ENCODE results near the gene TWNK.

The TWNK gene

GRCh38 chr10:100976906-100977305 is 10.4 kb upstream of the TWNK start:
- no peak overlapping the region for H3K4me3 ChIP-seq (ENCODE audit: low read length)
- no peak for DNase-seq (ENCODE audit: low read depth)
- no peak for TF ChIP-seq CTCF (conservative IDR thresholded peaks at IDR 0.05; ENCODE audit: low read length)

- DNase-seq (ENCODE audit: low read depth), result no peak
- TF ChIP-seq CTCF (conservative IDR thresholded peaks at IDR 0.05; ENCODE audit: low read length), result no peak
Measured at GRCh38 chr10:100977436-100977835, 9.9 kb upstream of the TWNK start.

GRCh38 chr10:100978121-100978900 is 9.0 kb upstream of the TWNK start:
- H3K4me3 ChIP-seq (ENCODE audit: low read length), result no peak overlapping the region
- DNase-seq (ENCODE audit: low read depth), result no peak
- no peak for TF ChIP-seq CTCF (conservative IDR thresholded peaks at IDR 0.05; ENCODE audit: low read length)

More at GRCh38 chr10:100977436-100977835, 9.9 kb upstream of the TWNK start:
- no peak overlapping the region for H3K4me3 ChIP-seq (ENCODE audit: low read length)

- H3K4me3 ChIP-seq (ENCODE audit: low read length), result no peak overlapping the region
- no peak for TF ChIP-seq CTCF (conservative IDR thresholded peaks at IDR 0.05; ENCODE audit: low read length)
- no peak for DNase-seq (ENCODE audit: low read depth)
Measured at GRCh38 chr10:100978901-100979195, 8.5 kb upstream of the TWNK start.

GRCh38 chr10:100979791-100980272 is 7.5 kb upstream of the TWNK start:
- no peak for TF ChIP-seq CTCF (conservative IDR thresholded peaks at IDR 0.05; ENCODE audit: low read length)
- no peak overlapping the region for H3K4me3 ChIP-seq (ENCODE audit: low read length)
- no peak for DNase-seq (ENCODE audit: low read depth)

GRCh38 chr10:100980311-100980710 is 7.0 kb upstream of the TWNK start:
- H3K4me3 ChIP-seq (ENCODE audit: low read length), result no peak overlapping the region
- no peak for DNase-seq (ENCODE audit: low read depth)
- TF ChIP-seq CTCF (conservative IDR thresholded peaks at IDR 0.05; ENCODE audit: low read length), result no peak

GRCh38 chr10:100980711-100981110 is 6.6 kb upstream of the TWNK start:
- no peak overlapping the region for H3K4me3 ChIP-seq (ENCODE audit: low read length)

More at GRCh38 chr10:100980711-100981110, 6.6 kb upstream of the TWNK start:
- DNase-seq (ENCODE audit: low read depth), result no peak
- TF ChIP-seq CTCF (conservative IDR thresholded peaks at IDR 0.05; ENCODE audit: low read length), result no peak

Data from AG10803 (cell line).